HG03565 (cell line): ENCODE measurements around the gene SMG6.
"Not testable (repeated sequence)": the region's sequence is repeated elsewhere in the genome, so short reads cannot be mapped to it uniquely, and the experiment has no call there.

Experiments
- ATAC-seq: cut with Tn5 transposase; IDR thresholded peaks from one replicate; pipeline ENCODE4 v1.9.1; 2021; ENCODE audit warnings: mild to moderate bottlenecking, moderate library complexity; ENCODE audit not compliant: unreplicated experiment

The SMG6 gene

DNA sequence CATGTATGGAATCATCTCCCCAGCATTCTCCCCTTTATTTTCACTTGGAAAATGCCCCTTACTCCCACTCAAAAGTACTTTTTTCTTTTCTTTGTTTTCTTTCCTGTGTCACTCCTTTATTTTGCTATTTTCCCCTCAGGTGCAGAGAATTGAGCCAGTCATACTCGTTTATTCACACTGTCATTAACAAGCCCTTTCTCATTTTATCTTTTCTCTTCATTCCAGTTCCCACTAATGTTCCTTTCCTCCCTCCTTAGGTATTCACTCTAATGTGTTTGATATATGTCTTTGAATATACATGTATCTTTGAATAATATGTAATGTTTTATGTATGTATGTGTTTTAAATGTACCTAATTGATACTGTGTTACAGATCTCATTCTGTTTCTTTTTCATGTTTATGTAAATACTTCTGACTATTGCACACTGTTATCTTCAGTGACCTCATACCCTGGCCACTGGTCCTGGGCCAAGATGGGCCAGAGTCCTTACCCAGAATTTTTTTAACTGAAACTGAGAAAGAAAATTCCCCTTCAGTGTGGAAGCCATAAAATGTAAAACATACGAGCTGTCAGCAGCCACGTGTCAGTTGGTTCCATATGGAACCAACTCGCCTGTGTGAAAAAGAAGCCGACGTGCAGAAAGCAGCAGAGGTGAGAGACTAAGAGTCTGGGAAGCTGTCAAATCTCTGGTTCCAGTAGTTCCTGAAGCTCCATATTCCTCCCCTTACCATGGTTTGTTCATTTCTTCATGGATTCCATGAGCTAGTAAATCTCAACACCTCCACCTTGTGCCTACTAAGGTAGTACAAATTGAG lies 6.0 kb upstream of the SMG6 start:
- no peak for ATAC-seq

GRCh38 chr17:2304931-2305330 lies 1.3 kb upstream of the SMG6 start:
- ATAC-seq: no peak

DNA sequence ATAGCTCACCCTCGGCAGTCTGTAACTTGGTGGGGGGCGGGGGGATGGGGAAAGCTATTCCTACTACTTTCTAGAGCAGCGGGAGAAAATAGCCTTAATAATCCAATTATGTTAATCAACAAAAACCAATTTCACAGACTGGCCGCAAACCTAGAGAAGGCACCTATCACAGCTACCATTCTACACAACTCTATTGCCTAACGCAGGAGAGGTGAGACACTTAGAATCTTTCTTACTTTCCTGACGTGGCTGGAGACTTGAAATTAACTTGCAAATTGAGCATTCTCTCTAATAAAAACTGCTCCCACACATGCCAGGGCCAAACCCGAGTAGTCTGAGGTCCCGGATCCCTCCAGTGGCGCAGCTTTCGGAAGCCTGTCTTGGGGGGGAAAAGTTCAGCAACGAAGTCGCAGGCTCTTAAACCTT lies 794 bp downstream of the SMG6 start:
- ATAC-seq: peak; percentile 3

- ATAC-seq: no peak
Measured at GRCh38 chr17:2299756-2300155, 3.8 kb downstream of the SMG6 start.

- ATAC-seq: no peak
Measured at GRCh38 chr17:2299136-2299535, 4.4 kb downstream of the SMG6 start.

- no peak for ATAC-seq
Measured at GRCh38 chr17:2297023-2297422, 6.6 kb downstream of the SMG6 start.

DNA sequence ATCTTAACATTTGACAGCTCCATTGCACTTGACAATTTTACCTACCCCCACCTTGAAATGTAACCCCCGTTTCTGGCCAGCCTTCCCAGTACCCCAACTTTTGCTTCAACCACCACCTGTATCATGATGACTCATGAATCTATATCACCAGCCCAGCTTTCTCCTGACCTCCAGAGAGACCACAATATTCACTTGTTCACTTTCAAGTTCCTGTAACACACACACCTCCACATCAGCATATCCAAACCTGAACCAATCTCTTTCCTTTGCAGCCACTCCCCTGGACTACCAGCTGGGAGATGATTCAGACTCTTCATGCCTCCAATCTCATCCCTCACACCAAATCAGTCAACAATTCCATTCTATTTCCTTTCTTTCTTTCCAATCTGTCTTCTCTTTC lies 8.0 kb downstream of the SMG6 start:
- ATAC-seq: no peak

- ATAC-seq: no peak
Measured at GRCh38 chr17:2292100-2292499, 11.5 kb downstream of the SMG6 start.

GRCh38 chr17:2289878-2290478 lies 13.6 kb downstream of the SMG6 start:
- ATAC-seq: no peak

DNA sequence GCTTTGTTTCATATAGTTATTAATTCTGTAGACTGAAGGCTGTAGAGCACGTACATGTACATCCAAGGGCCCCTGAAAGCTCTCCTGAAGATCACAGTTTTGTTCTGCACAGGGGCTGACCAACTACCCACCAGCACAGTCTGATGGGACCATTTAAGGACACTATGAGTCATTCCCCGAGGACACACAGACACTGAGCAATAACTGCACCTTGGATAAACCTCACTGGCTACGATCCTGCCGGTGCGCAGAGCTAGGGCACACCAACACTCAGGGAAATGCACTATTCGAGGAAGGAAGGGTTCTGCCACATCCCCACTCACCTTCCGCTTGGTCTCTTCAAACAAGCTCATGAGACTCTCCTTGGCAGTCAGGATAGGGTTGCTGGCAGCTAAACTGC lies 20.3 kb downstream of the SMG6 start:
- ATAC-seq: no peak

GRCh38 chr17:2282297-2282873 lies 21.2 kb downstream of the SMG6 start:
- ATAC-seq: no peak

DNA sequence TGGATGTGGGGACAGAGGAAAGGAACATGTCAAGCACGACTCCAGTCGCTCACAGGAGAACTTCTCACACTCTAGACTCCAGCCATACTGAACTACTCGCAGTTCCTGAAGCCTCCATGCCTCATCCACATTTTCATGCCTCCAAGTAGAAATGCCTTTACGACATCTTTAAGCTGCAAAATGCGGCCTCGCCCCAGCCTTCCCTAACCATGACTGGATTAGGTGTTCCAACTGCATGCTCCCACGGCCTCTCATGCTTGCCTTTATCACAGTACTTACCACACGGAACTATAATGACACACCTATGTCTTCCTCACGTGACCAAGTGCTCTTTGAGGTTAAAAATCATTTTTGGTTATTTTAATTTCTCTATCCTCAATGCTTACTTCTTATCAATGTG lies 23.9 kb downstream of the SMG6 start:
- no peak for ATAC-seq

DNA sequence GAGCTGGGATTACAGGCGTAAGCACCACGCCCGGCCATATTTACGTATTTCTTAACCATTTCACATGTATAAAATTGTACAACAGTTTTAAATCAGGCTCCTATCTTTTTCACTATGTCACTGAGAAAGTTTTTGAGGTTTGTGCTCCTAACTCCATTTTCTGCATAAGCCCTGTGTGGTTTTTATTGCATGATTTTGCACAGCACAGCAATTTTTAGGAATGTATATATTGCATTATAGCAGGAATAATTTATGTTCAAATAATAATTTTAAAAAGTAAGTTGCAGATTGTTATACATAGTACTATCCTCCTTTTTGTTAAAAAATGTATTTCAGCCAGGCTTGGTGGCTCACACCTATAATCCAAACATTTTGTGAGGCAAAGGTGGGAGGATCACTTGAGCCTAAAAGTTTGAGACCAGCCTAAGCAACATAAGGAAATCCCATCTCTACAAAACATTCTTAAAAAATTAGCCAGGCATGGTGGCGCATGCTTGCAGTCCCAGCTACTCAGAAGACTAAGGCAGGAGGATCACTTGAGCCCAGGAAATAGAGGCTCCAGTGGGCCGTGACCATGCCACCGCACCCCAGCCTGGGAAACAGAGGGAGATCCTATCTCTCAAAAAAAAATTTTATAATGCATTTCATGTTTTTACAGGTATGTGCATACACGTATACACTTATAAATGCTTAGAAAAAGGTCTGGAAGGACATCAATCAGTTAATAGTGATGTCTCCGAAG lies 26.0 kb downstream of the SMG6 start:
- ATAC-seq: no peak

DNA sequence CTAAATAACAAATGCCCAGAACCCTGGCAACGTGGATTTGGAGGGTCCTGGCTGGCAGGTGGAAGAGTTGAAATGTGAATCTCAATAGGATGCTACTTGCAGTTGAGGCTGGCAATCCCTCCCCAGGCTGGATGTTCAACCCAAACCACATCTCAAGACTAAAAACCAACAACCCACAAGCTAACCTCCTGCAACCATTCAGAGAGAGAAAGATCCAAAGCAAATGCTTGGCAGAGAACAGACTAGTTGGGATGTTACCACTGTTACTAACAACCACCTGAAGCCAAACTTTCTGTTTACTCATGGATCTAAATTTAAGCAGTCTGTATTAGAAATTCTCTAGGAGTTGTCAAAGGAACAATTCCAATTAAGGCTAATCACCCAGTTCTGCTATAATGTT lies 27.9 kb downstream of the SMG6 start:
- ATAC-seq: no peak

GRCh38 chr17:2274414-2274813 lies 29.2 kb downstream of the SMG6 start:
- no peak for ATAC-seq

DNA sequence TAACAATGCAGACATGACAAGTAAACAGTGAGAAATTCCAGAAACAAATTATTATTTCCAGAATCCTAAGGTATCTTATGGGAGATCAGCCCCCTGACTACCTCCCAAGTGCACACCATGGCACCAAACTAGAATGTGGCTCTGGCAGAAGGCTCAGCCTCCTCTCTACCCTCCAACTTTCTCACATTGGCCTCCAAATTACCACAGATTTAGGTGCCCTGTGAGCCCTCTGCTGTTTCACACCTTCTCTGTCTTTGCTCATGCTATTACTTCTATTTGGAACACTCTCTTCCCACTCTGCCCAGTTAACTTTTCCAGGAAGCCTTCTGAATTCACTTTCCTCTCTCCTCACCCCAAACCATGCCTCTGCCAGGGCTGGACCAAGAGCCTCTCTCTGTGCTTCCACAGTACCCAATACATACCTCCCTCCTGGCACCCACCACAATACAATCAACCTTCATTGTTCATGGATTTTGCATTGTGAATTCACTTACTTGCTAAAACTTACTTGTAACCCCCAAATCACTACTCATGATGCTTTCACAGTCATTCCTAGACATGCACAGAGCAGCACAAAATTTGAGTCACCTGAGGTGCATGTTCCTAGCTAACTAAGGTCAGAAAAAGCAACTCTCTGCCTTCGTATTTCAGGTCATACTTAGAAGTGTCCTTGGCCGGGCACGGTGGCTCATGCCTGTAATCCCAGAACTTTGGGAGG lies 31.4 kb downstream of the SMG6 start:
- ATAC-seq: no peak

GRCh38 chr17:2267354-2267753 lies 36.2 kb downstream of the SMG6 start:
- no peak for ATAC-seq

- peak; percentile 13 for ATAC-seq
Measured at GRCh38 chr17:2266865-2267228, 36.7 kb downstream of the SMG6 start.

GRCh38 chr17:2266045-2266864 lies 37.3 kb downstream of the SMG6 start:
- peak; percentile 42 for ATAC-seq

GRCh38 chr17:2265166-2265565 lies 38.4 kb downstream of the SMG6 start:
- ATAC-seq: not testable (repeated sequence)
